Measurements from ENCODE around the gene PTPRN2.

The PTPRN2 gene

DNA sequence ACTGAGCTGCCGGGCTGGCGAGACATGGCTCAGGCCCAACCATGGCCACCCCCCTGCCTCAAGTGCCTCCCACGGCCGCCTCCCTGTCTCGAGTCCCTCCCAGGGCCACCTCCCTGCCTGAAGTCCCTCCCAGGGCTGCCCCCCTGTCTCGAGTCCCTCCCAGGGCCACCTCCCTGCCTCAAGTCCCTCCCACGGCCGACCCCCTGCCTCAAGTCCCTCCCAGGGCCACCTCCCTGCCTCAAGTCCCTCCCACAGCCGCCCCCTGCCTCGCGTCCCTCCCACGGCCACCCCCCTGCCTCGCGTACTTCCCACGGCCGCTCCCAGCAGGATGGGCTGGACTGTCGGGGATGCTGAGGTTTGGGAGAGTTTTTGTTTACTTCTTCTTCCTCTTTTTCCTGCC is 462.5 kb downstream of the PTPRN2 start:
- no peak for DNase-seq (ENCODE audit: low read depth, low spot score)
- no peak overlapping the region for H3K27ac ChIP-seq

- no peak for DNase-seq (ENCODE audit: low read depth, low spot score)
- H3K27ac ChIP-seq = no peak overlapping the region
Observed at GRCh38 chr7:158124671-158125079, 462.9 kb downstream of the PTPRN2 start.

DNA sequence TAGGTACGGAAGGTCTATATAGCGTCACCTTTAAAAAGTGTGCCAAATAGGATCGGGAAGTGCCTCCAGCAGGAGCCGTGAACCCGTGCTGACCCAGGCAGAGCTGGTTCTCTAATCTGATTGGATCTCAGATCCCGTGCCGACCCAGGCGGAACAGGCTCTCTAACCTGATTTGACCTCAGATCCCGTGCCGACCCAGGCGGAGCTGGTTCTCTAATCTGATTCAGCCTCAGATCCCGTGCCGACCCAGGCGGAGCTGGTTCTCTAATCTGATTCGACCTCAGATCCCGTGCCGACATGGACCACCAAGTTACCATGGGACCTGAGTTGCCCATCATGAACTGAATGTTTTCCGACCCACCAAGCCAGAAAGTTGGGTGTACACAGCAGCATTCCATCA is 463.9 kb downstream of the PTPRN2 start:
- no peak overlapping the region for H3K27ac ChIP-seq
- DNase-seq (ENCODE audit: low read depth, low spot score) = no peak

GRCh38 chr7:158123214-158123613 is 464.4 kb downstream of the PTPRN2 start:
- DNase-seq (ENCODE audit: low read depth, low spot score) = no peak
- no peak overlapping the region for H3K27ac ChIP-seq

- no peak overlapping the region for H3K27ac ChIP-seq
- no peak for DNase-seq (ENCODE audit: low read depth, low spot score)
Observed at GRCh38 chr7:158121441-158122045, 466.1 kb downstream of the PTPRN2 start.

- no peak for DNase-seq (ENCODE audit: low read depth, low spot score)
- no peak overlapping the region for H3K27ac ChIP-seq
Observed at GRCh38 chr7:158120716-158121115, 466.9 kb downstream of the PTPRN2 start.

GRCh38 chr7:158120316-158120715 is 467.3 kb downstream of the PTPRN2 start:
- H3K27ac ChIP-seq = no peak overlapping the region
- no peak for DNase-seq (ENCODE audit: low read depth, low spot score)

DNA sequence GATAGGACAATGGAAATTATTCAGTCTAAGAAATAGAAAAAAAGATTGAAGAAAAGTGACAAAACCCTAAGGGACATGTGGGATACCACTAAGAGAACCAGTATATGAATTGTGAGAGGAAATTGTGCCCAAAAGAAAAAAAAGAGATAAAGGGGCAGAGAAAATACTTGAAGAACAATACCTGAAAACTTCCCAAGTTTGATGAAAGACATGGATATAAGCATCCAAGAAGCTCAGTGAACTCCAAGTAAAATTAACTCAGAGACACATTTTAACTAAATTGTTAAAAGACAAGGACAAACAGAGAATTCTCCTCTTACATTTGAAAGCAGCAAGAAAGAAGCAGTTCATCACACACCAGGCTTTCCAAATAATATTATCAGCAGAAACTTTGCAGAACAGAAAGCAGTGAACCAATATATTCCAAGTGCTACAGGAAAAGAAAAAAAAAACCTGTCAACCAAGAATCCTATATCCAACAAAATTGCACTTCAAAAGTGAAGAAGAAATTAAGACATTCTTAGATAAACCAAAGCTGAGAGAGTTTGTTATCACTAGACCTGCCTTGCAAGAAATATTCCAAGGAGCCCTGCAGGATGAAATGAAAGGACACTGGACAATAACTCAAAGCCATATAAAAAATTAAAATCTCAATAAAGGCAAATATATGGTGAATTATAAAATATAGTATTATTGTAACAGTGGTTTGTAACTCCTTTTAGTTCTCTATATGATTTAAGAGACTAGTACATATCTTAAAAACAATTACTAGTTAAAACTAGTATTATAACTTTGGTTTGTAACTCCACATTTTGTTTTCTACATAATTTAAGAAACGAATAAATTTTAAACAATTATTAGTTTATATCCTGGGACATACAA is 470.0 kb downstream of the PTPRN2 start:
- no peak overlapping the region for H3K27ac ChIP-seq
- no peak for DNase-seq (ENCODE audit: low read depth, low spot score)

GRCh38 chr7:158116235-158116634 is 471.4 kb downstream of the PTPRN2 start:
- DNase-seq (ENCODE audit: low read depth, low spot score) = no peak
- no peak overlapping the region for H3K27ac ChIP-seq

- no peak for DNase-seq (ENCODE audit: low read depth, low spot score)
- no peak overlapping the region for H3K27ac ChIP-seq
Observed at GRCh38 chr7:158114056-158114850, 473.4 kb downstream of the PTPRN2 start.

- H3K27ac ChIP-seq = no peak overlapping the region
- no peak for DNase-seq (ENCODE audit: low read depth, low spot score)
Observed at GRCh38 chr7:158113321-158114025, 474.1 kb downstream of the PTPRN2 start.

- no peak overlapping the region for H3K27ac ChIP-seq
- no peak for DNase-seq (ENCODE audit: low read depth, low spot score)
Observed at GRCh38 chr7:158112571-158113320, 474.9 kb downstream of the PTPRN2 start.

- DNase-seq (ENCODE audit: low read depth, low spot score) = no peak
- no peak overlapping the region for H3K27ac ChIP-seq
Observed at GRCh38 chr7:158111906-158112570, 475.6 kb downstream of the PTPRN2 start.

DNA sequence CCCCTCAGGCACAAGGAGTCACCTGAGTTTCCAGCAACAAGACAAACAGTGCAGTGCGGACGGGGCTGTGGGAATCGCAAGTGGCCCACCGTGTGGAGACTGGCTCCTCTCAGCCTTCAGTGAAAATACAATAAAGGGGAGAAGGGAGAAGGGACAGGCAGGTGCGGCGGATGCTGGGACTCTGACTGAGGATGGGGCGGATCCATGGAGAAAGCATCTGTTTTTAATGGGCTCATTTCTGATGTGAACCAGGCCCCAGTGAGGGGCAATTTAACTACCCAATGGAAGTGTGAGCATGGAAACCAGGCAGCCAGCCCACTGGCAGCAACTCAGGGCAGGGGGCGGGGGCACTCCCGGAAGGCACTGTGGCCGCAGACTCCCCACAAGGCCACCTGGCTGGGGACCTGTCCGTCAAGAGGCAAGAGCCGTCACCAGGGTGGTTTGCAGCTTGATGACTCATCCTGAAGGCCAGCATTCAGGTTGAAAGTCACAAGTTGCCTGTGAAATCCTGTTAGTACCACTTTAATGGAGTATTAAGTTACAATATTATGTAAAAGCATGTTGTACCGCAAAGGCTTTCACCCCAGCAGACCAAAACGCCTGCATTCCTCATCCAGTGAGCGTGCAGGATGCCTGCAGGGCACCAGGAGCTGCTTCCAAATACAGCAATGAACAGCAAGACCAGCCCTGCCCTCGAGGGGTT is 476.4 kb downstream of the PTPRN2 start:
- no peak overlapping the region for H3K27ac ChIP-seq
- DNase-seq (ENCODE audit: low read depth, low spot score) = no peak

DNA sequence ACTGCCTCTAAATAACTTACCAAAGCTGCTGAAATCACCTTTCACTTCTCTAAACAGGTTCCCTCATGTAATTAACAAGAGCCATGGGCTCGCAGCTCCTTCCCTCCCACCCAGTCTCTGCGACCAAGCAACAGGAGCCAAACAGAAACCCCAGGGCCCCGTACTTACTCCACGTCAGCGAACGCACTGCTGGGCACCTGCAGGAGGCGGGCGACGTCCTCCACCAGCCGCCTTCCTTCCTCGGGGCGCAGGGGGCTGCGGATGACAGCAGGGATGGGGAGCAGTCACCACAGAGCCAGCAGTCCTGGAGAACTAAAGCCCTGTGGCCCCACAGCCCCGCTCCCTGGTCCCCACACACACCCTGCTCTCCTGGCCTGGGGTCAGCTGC is 477.0 kb downstream of the PTPRN2 start:
- no peak for DNase-seq (ENCODE audit: low read depth, low spot score)
- no peak overlapping the region for H3K27ac ChIP-seq

- no peak overlapping the region for H3K27ac ChIP-seq
- no peak for DNase-seq (ENCODE audit: low read depth, low spot score)
Observed at GRCh38 chr7:158110034-158110590, 477.5 kb downstream of the PTPRN2 start.

DNA sequence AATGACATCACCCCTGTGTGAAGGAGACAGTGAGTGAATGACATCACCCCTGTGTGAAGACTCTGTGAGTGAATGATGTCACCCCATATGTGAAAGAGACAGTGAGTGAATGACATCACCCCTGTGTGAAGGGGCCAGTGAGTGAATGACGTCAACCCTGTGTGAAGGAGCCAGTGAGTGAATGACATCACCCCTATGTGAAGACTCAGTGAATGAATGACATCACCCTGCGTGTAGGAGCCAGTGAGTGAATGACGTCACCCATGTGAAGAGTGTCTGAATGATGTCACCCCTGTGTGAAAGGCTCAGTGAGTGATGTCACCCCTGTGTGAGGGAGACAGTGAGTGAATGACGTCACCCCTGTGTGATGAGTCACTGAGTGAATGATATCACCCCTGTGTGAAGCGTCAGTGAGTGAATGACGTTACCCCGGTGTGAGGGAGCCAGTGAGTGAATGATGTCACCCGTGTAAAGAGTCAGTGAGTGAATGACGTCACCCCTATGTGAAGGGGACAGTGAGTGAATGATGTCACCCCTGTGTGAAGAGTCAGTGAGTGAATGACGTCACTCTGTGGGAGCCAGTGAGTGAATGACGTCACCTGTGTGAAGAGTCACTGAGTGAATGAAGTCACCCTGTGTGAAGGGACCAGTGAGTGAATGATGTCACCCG is 478.1 kb downstream of the PTPRN2 start:
- DNase-seq (ENCODE audit: low read depth, low spot score) = no peak

More for the DNA sequence above, 478.1 kb downstream of the PTPRN2 start:
- no peak overlapping the region for H3K27ac ChIP-seq

Measured in epithelial cell of prostate (primary cell).